ENCODE results near the gene COL24A1.

COL24A1 gene

GRCh38 chr1:85892366-85892765, 264.2 kb downstream of the COL24A1 start:
- H4K5ac ChIP-seq (ENCODE audit: low read length) = no peak overlapping the region
- WGBS (ENCODE audit: extremely low coverage, insufficient coverage, low lambda C conversion rate) = no CpG with 5 or more reads among the region's 2 CpGs
- no peak overlapping the region for H2BK120ac ChIP-seq (ENCODE audit: low read depth, low read length)
- no peaks in the 10 kb centered on the region for H3K4me1 ChIP-seq (ENCODE audit: control insufficient read depth, low read depth, low read length)
- no peaks in the 10 kb centered on the region for H3K79me1 ChIP-seq (ENCODE audit: low read length)
- no peak overlapping the region for H3K4me2 ChIP-seq (ENCODE audit: low read length)
- no peaks in the 10 kb centered on the region for H3K79me2 ChIP-seq (ENCODE audit: control insufficient read depth, insufficient read depth, low read length)
- H3K27ac ChIP-seq (ENCODE audit: low read depth, low read length) = no peak overlapping the region
- no peak overlapping the region for H4K8ac ChIP-seq (ENCODE audit: low read depth, low read length)
- H3K4ac ChIP-seq (ENCODE audit: low read depth, low read length) = no peak overlapping the region
- H2BK15ac ChIP-seq (replicated peaks; ENCODE audit: low read depth) = no peak overlapping the region
- DNase-seq = no peak
- no peak overlapping the region for H2BK5ac ChIP-seq (ENCODE audit: low read length)
- H3K9ac ChIP-seq (ENCODE audit: low read length) = no peak overlapping the region
- H3K27me3 ChIP-seq (ENCODE audit: insufficient read depth, low read length, poor library complexity) = no peaks in the 10 kb centered on the region
- no peak overlapping the region for H2AK5ac ChIP-seq (ENCODE audit: low read length)
- H3K56ac ChIP-seq (ENCODE audit: low read length) = no peak overlapping the region
- H3K18ac ChIP-seq (ENCODE audit: low read length) = no peak overlapping the region
- no peaks in the 10 kb centered on the region for H3K36me3 ChIP-seq (ENCODE audit: control insufficient read depth, insufficient read depth, low read length)
- no peak overlapping the region for H3K4me3 ChIP-seq (ENCODE audit: low read length)
- no peak overlapping the region for H3K23ac ChIP-seq (ENCODE audit: low read length)

GRCh38 chr1:85889870-85890269, 266.7 kb downstream of the COL24A1 start:
- no peaks in the 10 kb centered on the region for H3K36me3 ChIP-seq (ENCODE audit: control insufficient read depth, insufficient read depth, low read length)

GRCh38 chr1:85888921-85889320, 267.7 kb downstream of the COL24A1 start:
- Histone ChIP-seq H3K4me3 (ENCODE audit: low read length) (no peak overlapping the region), H3K23ac (ENCODE audit: low read length) (no peak overlapping the region)

More at GRCh38 chr1:85889870-85890269, 266.7 kb downstream of the COL24A1 start:
- Histone ChIP-seq H3K4me1 (ENCODE audit: control insufficient read depth, low read depth, low read length) (no peaks in the 10 kb centered on the region), H3K4me3 (ENCODE audit: low read length) (no peak overlapping the region), H2BK15ac (replicated peaks; ENCODE audit: low read depth) (no peak overlapping the region), H3K18ac (ENCODE audit: low read length) (no peak overlapping the region), H3K4me2 (ENCODE audit: low read length) (no peak overlapping the region), H4K5ac (ENCODE audit: low read length) (no peak overlapping the region), H3K23ac (ENCODE audit: low read length) (no peak overlapping the region), H2AK5ac (ENCODE audit: low read length) (no peak overlapping the region), H3K27ac (ENCODE audit: low read depth, low read length) (no peak overlapping the region), H3K9ac (ENCODE audit: low read length) (no peak overlapping the region), H3K79me2 (ENCODE audit: control insufficient read depth, insufficient read depth, low read length) (no peaks in the 10 kb centered on the region), H3K4ac (ENCODE audit: low read depth, low read length) (no peak overlapping the region), H3K79me1 (ENCODE audit: low read length) (no peaks in the 10 kb centered on the region), H4K8ac (ENCODE audit: low read depth, low read length) (no peak overlapping the region), H2BK5ac (ENCODE audit: low read length) (no peak overlapping the region), H3K27me3 (ENCODE audit: insufficient read depth, low read length, poor library complexity) (no peaks in the 10 kb centered on the region), H2BK120ac (ENCODE audit: low read depth, low read length) (no peak overlapping the region), H3K56ac (ENCODE audit: low read length) (no peak overlapping the region)
- no peak for DNase-seq
- WGBS (ENCODE audit: extremely low coverage, insufficient coverage, low lambda C conversion rate) = no CpG with 5 or more reads among the region's 2 CpGs

GRCh38 chr1:85884372-85885035, 272.1 kb downstream of the COL24A1 start:
- Histone ChIP-seq H3K4ac (ENCODE audit: low read depth, low read length) (no peak overlapping the region), H3K79me2 (ENCODE audit: control insufficient read depth, insufficient read depth, low read length) (no peaks in the 10 kb centered on the region), H3K56ac (ENCODE audit: low read length) (no peak overlapping the region), H3K79me1 (ENCODE audit: low read length) (no peaks in the 10 kb centered on the region), H3K4me1 (ENCODE audit: control insufficient read depth, low read depth, low read length) (no peaks in the 10 kb centered on the region), H2BK15ac (replicated peaks; ENCODE audit: low read depth) (no peak overlapping the region), H2AK5ac (ENCODE audit: low read length) (no peak overlapping the region), H2BK5ac (ENCODE audit: low read length) (no peak overlapping the region), H2BK120ac (ENCODE audit: low read depth, low read length) (no peak overlapping the region), H3K9ac (ENCODE audit: low read length) (no peak overlapping the region), H3K36me3 (ENCODE audit: control insufficient read depth, insufficient read depth, low read length) (no peaks in the 10 kb centered on the region), H4K5ac (ENCODE audit: low read length) (no peak overlapping the region), H3K27ac (ENCODE audit: low read depth, low read length) (no peak overlapping the region), H3K27me3 (ENCODE audit: insufficient read depth, low read length, poor library complexity) (no peaks in the 10 kb centered on the region), H3K4me3 (ENCODE audit: low read length) (no peak overlapping the region), H3K4me2 (ENCODE audit: low read length) (no peak overlapping the region), H3K23ac (ENCODE audit: low read length) (no peak overlapping the region), H3K18ac (ENCODE audit: low read length) (no peak overlapping the region), H4K8ac (ENCODE audit: low read depth, low read length) (no peak overlapping the region)
- WGBS (ENCODE audit: extremely low coverage, insufficient coverage, low lambda C conversion rate) = no CpG with 5 or more reads among the region's 1 CpG
- DNase-seq = peak; percentile 45

More at GRCh38 chr1:85888921-85889320, 267.7 kb downstream of the COL24A1 start:
- Histone ChIP-seq H3K27me3 (ENCODE audit: insufficient read depth, low read length, poor library complexity) (no peaks in the 10 kb centered on the region), H3K4me1 (ENCODE audit: control insufficient read depth, low read depth, low read length) (no peaks in the 10 kb centered on the region), H3K18ac (ENCODE audit: low read length) (no peak overlapping the region), H3K79me2 (ENCODE audit: control insufficient read depth, insufficient read depth, low read length) (no peaks in the 10 kb centered on the region), H2BK120ac (ENCODE audit: low read depth, low read length) (no peak overlapping the region), H3K36me3 (ENCODE audit: control insufficient read depth, insufficient read depth, low read length) (no peaks in the 10 kb centered on the region), H3K27ac (ENCODE audit: low read depth, low read length) (no peak overlapping the region), H2BK5ac (ENCODE audit: low read length) (no peak overlapping the region), H3K79me1 (ENCODE audit: low read length) (no peaks in the 10 kb centered on the region), H3K4ac (ENCODE audit: low read depth, low read length) (no peak overlapping the region), H3K9ac (ENCODE audit: low read length) (no peak overlapping the region), H2BK15ac (replicated peaks; ENCODE audit: low read depth) (no peak overlapping the region), H4K5ac (ENCODE audit: low read length) (no peak overlapping the region), H3K56ac (ENCODE audit: low read length) (no peak overlapping the region), H3K4me2 (ENCODE audit: low read length) (no peak overlapping the region), H4K8ac (ENCODE audit: low read depth, low read length) (no peak overlapping the region), H2AK5ac (ENCODE audit: low read length) (no peak overlapping the region)
- WGBS (ENCODE audit: extremely low coverage, insufficient coverage, low lambda C conversion rate) = no CpG with 5 or more reads among the region's 3 CpGs
- DNase-seq = no peak

- no peak overlapping the region for H2BK5ac ChIP-seq (ENCODE audit: low read length)
- no peak overlapping the region for H2BK15ac ChIP-seq (replicated peaks; ENCODE audit: low read depth)
- H3K27me3 ChIP-seq (ENCODE audit: insufficient read depth, low read length, poor library complexity) = no peaks in the 10 kb centered on the region
- H3K27ac ChIP-seq (ENCODE audit: low read depth, low read length) = no peak overlapping the region
- no peak for DNase-seq
- no peak overlapping the region for H4K8ac ChIP-seq (ENCODE audit: low read depth, low read length)
- no peaks in the 10 kb centered on the region for H3K4me1 ChIP-seq (ENCODE audit: control insufficient read depth, low read depth, low read length)
- no peak overlapping the region for H3K4me3 ChIP-seq (ENCODE audit: low read length)
- H3K56ac ChIP-seq (ENCODE audit: low read length) = no peak overlapping the region
- H3K4me2 ChIP-seq (ENCODE audit: low read length) = no peak overlapping the region
- H3K4ac ChIP-seq (ENCODE audit: low read depth, low read length) = no peak overlapping the region
- no peaks in the 10 kb centered on the region for H3K79me2 ChIP-seq (ENCODE audit: control insufficient read depth, insufficient read depth, low read length)
- H2AK5ac ChIP-seq (ENCODE audit: low read length) = no peak overlapping the region
- no peak overlapping the region for H3K23ac ChIP-seq (ENCODE audit: low read length)
- no peak overlapping the region for H3K18ac ChIP-seq (ENCODE audit: low read length)
- no peak overlapping the region for H3K9ac ChIP-seq (ENCODE audit: low read length)
- H3K36me3 ChIP-seq (ENCODE audit: control insufficient read depth, insufficient read depth, low read length) = no peaks in the 10 kb centered on the region
- H2BK120ac ChIP-seq (ENCODE audit: low read depth, low read length) = no peak overlapping the region
- no peaks in the 10 kb centered on the region for H3K79me1 ChIP-seq (ENCODE audit: low read length)
- H4K5ac ChIP-seq (ENCODE audit: low read length) = no peak overlapping the region
These were observed 289.4 kb downstream of the COL24A1 start for GRCh38 chr1:85867189-85867588.

- Histone ChIP-seq H3K4me1 (ENCODE audit: control insufficient read depth, low read depth, low read length) (no peaks in the 10 kb centered on the region), H3K56ac (ENCODE audit: low read length) (no peak overlapping the region), H3K27me3 (ENCODE audit: insufficient read depth, low read length, poor library complexity) (no peaks in the 10 kb centered on the region), H2AK5ac (ENCODE audit: low read length) (no peak overlapping the region), H3K27ac (ENCODE audit: low read depth, low read length) (no peak overlapping the region), H3K79me1 (ENCODE audit: low read length) (no peaks in the 10 kb centered on the region), H4K5ac (ENCODE audit: low read length) (no peak overlapping the region), H3K36me3 (ENCODE audit: control insufficient read depth, insufficient read depth, low read length) (no peaks in the 10 kb centered on the region), H3K9ac (ENCODE audit: low read length) (no peak overlapping the region), H3K4me2 (ENCODE audit: low read length) (no peak overlapping the region), H2BK15ac (replicated peaks; ENCODE audit: low read depth) (no peak overlapping the region), H3K4me3 (ENCODE audit: low read length) (no peak overlapping the region), H2BK5ac (ENCODE audit: low read length) (no peak overlapping the region), H4K8ac (ENCODE audit: low read depth, low read length) (no peak overlapping the region), H3K23ac (ENCODE audit: low read length) (no peak overlapping the region), H3K18ac (ENCODE audit: low read length) (no peak overlapping the region), H2BK120ac (ENCODE audit: low read depth, low read length) (no peak overlapping the region), H3K4ac (ENCODE audit: low read depth, low read length) (no peak overlapping the region), H3K79me2 (ENCODE audit: control insufficient read depth, insufficient read depth, low read length) (no peaks in the 10 kb centered on the region)
- DNase-seq = no peak
- no CpG with 5 or more reads among the region's 1 CpG for WGBS (ENCODE audit: extremely low coverage, insufficient coverage, low lambda C conversion rate)
These were observed 291.4 kb downstream of the COL24A1 start for GRCh38 chr1:85865213-85865612.

Data from mesendoderm (in vitro differentiated cells).